ENCODE measurements around the gene MYBPH.

DNA sequence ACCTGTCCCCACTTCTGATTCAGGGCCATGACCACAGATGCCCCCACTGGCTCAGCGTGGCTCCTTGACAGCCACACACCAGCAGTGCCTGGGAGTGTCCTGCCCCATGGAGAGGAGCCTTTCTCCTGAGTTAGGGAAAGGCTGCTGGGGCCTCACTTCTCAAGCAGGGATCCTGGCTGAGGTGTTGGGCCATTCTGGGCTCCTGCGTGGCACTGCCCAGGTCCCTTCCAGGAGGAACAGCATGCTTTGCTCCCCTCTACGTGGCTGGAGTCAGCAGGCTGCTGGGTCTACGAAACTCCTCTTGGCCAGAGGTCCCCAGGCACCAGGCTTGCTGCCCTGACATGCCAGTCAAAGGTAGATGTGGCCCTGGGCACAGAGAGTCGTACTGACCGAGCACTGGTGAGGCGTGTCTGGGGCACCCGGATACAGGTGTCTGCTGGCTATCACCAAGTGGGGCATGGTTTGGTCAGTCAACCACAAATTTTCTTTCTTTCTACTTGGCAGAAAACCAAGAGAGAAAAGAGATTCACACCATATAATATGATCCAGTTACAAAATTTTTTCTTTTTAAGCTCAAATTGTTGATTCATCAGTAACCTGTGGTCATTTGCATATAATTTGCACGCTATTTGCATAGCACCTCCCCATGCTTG, 44.0 kb downstream of the MYBPH start:
- TF ChIP-seq POLR2A (IDR thresholded peaks at IDR 0.05; ENCODE audit: low read depth, low read length) (no peak), POLR2AphosphoS5 (IDR thresholded peaks at IDR 0.05; ENCODE audit: low read depth, low read length) (no peak)

All from GM12892 (cell line).